ENCODE results near the gene MRPL22. TPM values are rescaled to one million over a fixed set of nuclear protein-coding genes. Genes with fewer than 3 reads are reported as not detected.

MRPL22 gene
- total and polyA plus RNA-seq, 2 experiments from 2014 or later = 27.3 to 164 TPM

DNA sequence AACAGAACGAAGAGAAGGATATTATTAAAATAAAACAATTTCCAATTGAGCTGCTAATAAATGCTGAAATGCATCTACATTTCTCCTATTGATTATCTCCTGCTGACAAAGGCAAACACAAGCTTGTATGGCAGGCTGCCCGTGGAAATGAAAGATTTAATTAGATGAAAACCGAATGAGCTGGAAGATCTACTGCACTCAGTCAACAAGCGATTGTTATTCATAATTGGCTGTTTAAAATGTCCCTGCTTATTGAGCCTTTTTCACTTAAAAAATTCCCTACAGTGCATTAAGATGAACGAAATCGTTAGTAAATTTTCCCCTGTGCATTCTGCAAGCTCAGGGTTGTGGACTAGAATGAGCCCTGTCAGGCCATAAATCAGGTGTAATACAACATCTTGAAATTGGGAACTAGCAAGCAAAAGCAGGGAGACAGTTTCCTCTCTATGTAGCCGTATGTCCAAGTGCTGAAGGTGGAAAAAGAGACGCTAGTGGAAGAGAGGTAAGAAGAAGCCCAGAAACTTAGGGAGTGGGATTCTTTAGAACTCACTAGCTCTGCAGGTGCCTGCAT, 44.2 kb downstream of the MRPL22 start:
- H3K27ac ChIP-seq = no peak overlapping the region
- no peaks in the 10 kb centered on the region for H3K27me3 ChIP-seq
- H3K9me3 ChIP-seq (ENCODE audit: low read depth) = no peaks in the 10 kb centered on the region
- H3K4me3 ChIP-seq = no peak overlapping the region
- TF ChIP-seq CTCF (IDR thresholded peaks at IDR 0.05; ENCODE audit: low read depth, low read length) = no peak
- no peaks in the 10 kb centered on the region for H3K4me1 ChIP-seq (ENCODE audit: low read depth)
- no peak for DNase-seq (ENCODE audit: low read depth in 1 of 2, low spot score in 1 of 2)
- no peaks in the 10 kb centered on the region for H3K36me3 ChIP-seq

- no peak overlapping the region for H3K27ac ChIP-seq
- H3K4me3 ChIP-seq = no peak overlapping the region
- no peaks in the 10 kb centered on the region for H3K27me3 ChIP-seq
- DNase-seq (ENCODE audit: low read depth in 1 of 2, low spot score in 1 of 2) = peak in 1 of 2 donors; percentile 61
- no peaks in the 10 kb centered on the region for H3K4me1 ChIP-seq (ENCODE audit: low read depth)
- H3K9me3 ChIP-seq (ENCODE audit: low read depth) = no peaks in the 10 kb centered on the region
- TF ChIP-seq CTCF (IDR thresholded peaks at IDR 0.05; ENCODE audit: low read depth, low read length) = no peak
- H3K36me3 ChIP-seq = no peaks in the 10 kb centered on the region
These were observed 45.3 kb downstream of the MRPL22 start for GRCh38 chr5:154986151-154986550.

DNA sequence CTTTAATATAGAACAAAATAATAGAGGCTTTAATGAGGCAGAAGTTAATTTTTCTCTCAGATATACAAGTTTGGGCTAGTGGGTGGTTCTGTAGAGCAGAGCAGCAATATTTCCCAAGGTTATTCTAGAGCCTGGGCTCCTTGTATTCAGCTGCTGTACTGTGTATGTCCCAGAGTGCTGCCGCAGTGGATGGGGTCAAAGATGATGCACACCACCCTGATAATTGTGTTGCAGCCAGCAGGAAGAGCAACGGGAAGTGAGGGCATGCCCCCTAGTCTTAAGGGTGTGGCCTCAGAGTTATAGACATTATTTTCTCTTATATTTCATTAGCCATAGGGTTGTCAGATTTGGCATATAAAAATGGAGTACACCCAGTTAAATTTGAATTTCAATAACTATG, 48.8 kb downstream of the MRPL22 start:
- TF ChIP-seq CTCF (IDR thresholded peaks at IDR 0.05; ENCODE audit: low read depth, low read length) = no peak
- H3K36me3 ChIP-seq = no peaks in the 10 kb centered on the region
- H3K4me3 ChIP-seq = no peak overlapping the region
- no peaks in the 10 kb centered on the region for H3K4me1 ChIP-seq (ENCODE audit: low read depth)
- no peak for DNase-seq (ENCODE audit: low read depth in 1 of 2, low spot score in 1 of 2)
- no peaks in the 10 kb centered on the region for H3K27me3 ChIP-seq
- no peaks in the 10 kb centered on the region for H3K9me3 ChIP-seq (ENCODE audit: low read depth)
- no peak overlapping the region for H3K27ac ChIP-seq

DNA sequence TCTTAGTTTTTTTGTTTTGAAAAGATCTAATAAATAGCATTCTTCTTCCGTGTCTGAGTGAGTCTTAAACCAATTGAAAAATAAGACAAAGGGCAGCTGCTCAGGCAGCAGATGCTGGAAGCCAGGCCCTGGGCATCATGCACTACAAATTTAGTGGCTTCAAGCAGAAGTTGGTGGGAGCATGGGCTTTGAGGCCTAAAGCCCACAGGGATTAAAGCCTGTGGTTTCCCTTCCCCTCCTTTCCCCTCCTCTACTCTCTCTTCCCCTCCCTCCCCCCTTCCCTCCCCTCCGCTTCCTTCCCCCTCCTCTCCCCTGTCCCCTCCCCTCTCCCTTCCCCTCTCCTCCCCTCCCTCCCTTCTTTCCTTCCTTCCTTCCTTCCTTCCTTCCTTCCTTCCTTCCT, 52.6 kb downstream of the MRPL22 start:
- Histone ChIP-seq H3K27ac (no peak overlapping the region), H3K4me3 (no peak overlapping the region), H3K36me3 (no peaks in the 10 kb centered on the region), H3K27me3 (no peaks in the 10 kb centered on the region), H3K4me1 (ENCODE audit: low read depth) (no peaks in the 10 kb centered on the region), H3K9me3 (ENCODE audit: low read depth) (no peaks in the 10 kb centered on the region)
- TF ChIP-seq CTCF (IDR thresholded peaks at IDR 0.05; ENCODE audit: low read depth, low read length) = no peak
- no peak for DNase-seq (ENCODE audit: low read depth in 1 of 2, low spot score in 1 of 2)

DNA sequence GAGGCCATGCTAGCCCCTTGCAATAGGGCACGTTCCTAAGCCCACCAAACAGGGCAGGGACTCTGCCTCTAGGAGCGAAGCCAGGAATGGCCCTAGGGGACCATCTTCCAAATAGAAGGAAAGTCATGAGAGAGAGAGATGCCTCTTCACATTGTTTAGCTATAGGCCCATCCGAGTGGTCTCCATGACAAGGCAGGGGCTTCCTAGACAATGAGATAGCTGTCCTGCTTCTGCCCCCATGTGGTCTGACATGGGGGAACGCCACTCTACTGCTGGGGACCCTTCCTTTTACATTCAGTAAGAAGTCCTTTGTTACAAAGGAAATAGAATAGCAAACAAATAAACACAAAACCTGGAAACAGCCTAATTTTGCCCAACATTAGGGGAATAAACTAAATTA, 54.8 kb downstream of the MRPL22 start:
- Histone ChIP-seq H3K9me3 (ENCODE audit: low read depth) (no peaks in the 10 kb centered on the region), H3K4me1 (ENCODE audit: low read depth) (no peaks in the 10 kb centered on the region), H3K27ac (no peak overlapping the region), H3K4me3 (no peak overlapping the region), H3K36me3 (no peaks in the 10 kb centered on the region), H3K27me3 (no peaks in the 10 kb centered on the region)
- no peak for TF ChIP-seq CTCF (IDR thresholded peaks at IDR 0.05; ENCODE audit: low read depth, low read length)
- no peak for DNase-seq (ENCODE audit: low read depth in 1 of 2, low spot score in 1 of 2)

- Histone ChIP-seq H3K27me3 (no peaks in the 10 kb centered on the region), H3K9me3 (ENCODE audit: low read depth) (no peaks in the 10 kb centered on the region), H3K4me1 (ENCODE audit: low read depth) (no peaks in the 10 kb centered on the region), H3K27ac (no peak overlapping the region), H3K4me3 (no peak overlapping the region), H3K36me3 (no peaks in the 10 kb centered on the region)
- peak in 1 of 2 donors; percentile 26 for DNase-seq (ENCODE audit: low read depth in 1 of 2, low spot score in 1 of 2)
- TF ChIP-seq CTCF (IDR thresholded peaks at IDR 0.05; ENCODE audit: low read depth, low read length) = no peak
These were observed 56.9 kb downstream of the MRPL22 start for GRCh38 chr5:154997746-154998145.

Measured in cardiac muscle cell (in vitro differentiated cells and primary cell).